ENCODE measurements around the gene EXOC7. TPM values are rescaled to one million over a fixed set of nuclear protein-coding genes. Genes with fewer than 3 reads are reported as not detected.
A peak's percentile ranks its signal among the peaks of the same experiment; 100 is the strongest.

EXOC7 gene
- total RNA-seq, 1 experiment from 2014 or later: 114 TPM

DNA sequence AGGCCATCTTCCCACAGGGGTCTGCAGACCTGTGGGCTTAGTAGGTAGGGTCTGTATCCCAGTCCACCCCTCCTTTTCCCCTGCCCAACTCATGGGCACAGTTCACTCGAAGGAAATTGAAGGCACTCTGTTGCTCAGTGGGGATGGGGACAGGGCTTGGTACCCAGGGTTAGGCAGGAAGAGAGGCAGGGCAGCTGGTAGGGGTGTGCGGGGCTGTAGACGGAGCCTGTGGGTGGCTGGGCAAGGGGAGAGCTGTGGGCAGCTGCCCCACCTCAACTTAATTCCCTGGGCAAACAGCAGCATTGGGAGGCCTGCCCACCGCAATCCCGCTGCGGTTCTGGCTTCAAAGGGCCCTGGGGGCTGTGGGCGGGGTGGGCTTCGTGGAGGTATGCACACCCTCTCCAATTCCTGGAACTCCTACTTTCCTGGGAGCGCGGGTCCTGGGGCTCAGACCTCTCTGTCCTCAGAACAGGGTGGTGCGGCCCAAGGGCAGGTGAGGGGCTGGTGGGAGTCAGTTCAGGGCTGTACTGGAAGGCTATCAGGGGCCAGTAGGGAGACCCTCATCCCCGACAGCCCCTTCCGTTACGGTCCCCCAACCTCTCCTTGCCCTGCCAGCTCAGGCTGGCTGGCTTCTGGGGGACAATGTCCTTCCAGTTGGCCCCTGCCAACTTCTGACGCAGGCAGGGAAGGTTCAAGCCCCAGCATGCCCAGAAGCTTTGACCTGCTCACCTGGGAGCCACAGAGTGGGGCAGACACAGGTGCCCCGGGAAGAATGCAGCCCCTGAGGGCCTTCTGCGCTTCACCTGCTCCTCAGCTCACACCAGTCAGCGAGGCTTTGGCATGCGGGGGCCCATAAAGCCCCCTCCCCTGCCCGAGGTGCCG is 28.3 kb upstream of the EXOC7 start:
- Histone ChIP-seq H3K36me3 (ENCODE audit: control insufficient read depth in 1 of 2, insufficient read depth in 2 of 2, low read length in 2 of 2) (no peaks in the 10 kb centered on the region), H3K9me2 (ENCODE audit: insufficient read depth) (no peaks in the 10 kb centered on the region), H3K9ac (ENCODE audit: low read length) (no peak overlapping the region), H3K4me2 (ENCODE audit: low read length) (peak overlapping the region; percentile 93), H3K27ac (ENCODE audit: low read depth, low read length) (peak overlapping the region; percentile 56), H3K4me1 (ENCODE audit: control insufficient read depth in 1 of 2, insufficient read depth in 2 of 2, low read length in 2 of 2) (peaks cover 24 to 26% of the 10 kb centered on the region in 2 experiments), H3K9me3 (ENCODE audit: control insufficient read depth in 1 of 2, insufficient read depth in 1 of 2, low read depth in 1 of 2, low read length in 2 of 2) (no peaks in the 10 kb centered on the region), H4K20me1 (ENCODE audit: insufficient read depth) (no peaks in the 10 kb centered on the region), H3K79me2 (ENCODE audit: insufficient read depth, low read length) (no peaks in the 10 kb centered on the region), H2AFZ (ENCODE audit: low read depth, low read length, poor library complexity, severe bottlenecking) (no peak overlapping the region), H3K27me3 (ENCODE audit: insufficient read depth, low read length) (no peaks in the 10 kb centered on the region), H3K4me3 (replicated peaks in 1 of 2; ENCODE audit: low read depth in 1 of 2, low read length in 2 of 2) (0 out of 4 replicates have a peak overlapping the region, but pooled peaks of 1 of the 2 experiments have one; percentile 15)
- ChIA-PET POLR2A (interaction anchor here (0.7 to 2.9 kb wide), 6 partner anchors 10 to 191 kb away, joined by 3 to 18 read pairs (median 4); partner anchors contain the start of genes FBF1 and FOXJ1), RAD21 (ENCODE audit: low non-redundant PET in 1 of 2, low total read pairs in 2 of 2, uncharacterized antibody in 2 of 2, unreplicated experiment in 2 of 2) (interaction anchor here in 1 of 2 experiments (1.3 kb wide), 1 partner anchor 148 kb away, joined by 3 read pairs; no protein-coding TSS in a partner anchor), CTCF (interaction anchor here (1.0 to 1.5 kb wide), 6 partner anchors 9 to 148 kb away, joined by 5 to 11 read pairs (median 8); no protein-coding TSS in a partner anchor)
- no TSS peak for BruUV-seq (replicated peaks)
- intact Hi-C loops (cut with micrococcal nuclease): no loop called here
- ATAC-seq (peak; percentile 60), DNase-seq (ENCODE audit: low read depth, low spot score) (no peak)
- no peak for TF ChIP-seq ZNF274 (IDR thresholded peaks at IDR 0.05; ENCODE audit: low read depth, low read length)
- no peak for TF ChIP-seq SRF (IDR thresholded peaks at IDR 0.05; ENCODE audit: low read depth)
- no peak for TF ChIP-seq SIN3A (IDR thresholded peaks at IDR 0.05; ENCODE audit: low read depth)
- TF ChIP-seq, protein P1, sequence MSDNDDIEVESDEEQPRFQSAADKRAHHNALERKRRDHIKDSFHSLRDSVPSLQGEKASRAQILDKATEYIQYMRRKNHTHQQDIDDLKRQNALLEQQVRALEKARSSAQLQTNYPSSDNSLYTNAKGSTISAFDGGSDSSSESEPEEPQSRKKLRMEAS (IDR thresholded peaks at IDR 0.05): no peak
- TF ChIP-seq SP1 (IDR thresholded peaks at IDR 0.05; ENCODE audit: low read depth): no peak
- TF ChIP-seq EZH2phosphoT487 (IDR thresholded peaks at IDR 0.05; ENCODE audit: borderline replicate concordance): no peak
- TF ChIP-seq CBX3 (IDR thresholded peaks at IDR 0.05; ENCODE audit: low read depth): no peak
- TF ChIP-seq ZFX (IDR thresholded peaks at IDR 0.05): no peak
